SK-N-SH treated with all-trans-retinoic acid at 6 μM for 48 hours (cell line): ENCODE data around the gene NHS.

Experiments
- ATAC-seq: fragments of 200-7000 bp; cut with Tn5 transposase; 3 replicates; pipeline ENCODE4 v1.9.1; 2020; ENCODE audit warnings: mild to moderate bottlenecking, moderate library complexity
- ARNTL ChIP-seq: fragments of 450-650 bp; formaldehyde crosslinking; IDR thresholded peaks from 2 replicates; pipeline ENCODE4 v1.5.0; 2020; ENCODE audit warnings: low read depth, mild to moderate bottlenecking, moderate library complexity, borderline replicate concordance
- BACH2 ChIP-seq: fragments of 250-450 bp; sonication (Bioruptor Pico); IDR thresholded peaks from 2 replicates; pipeline ENCODE4 v1.9.0; 2021; ENCODE audit warnings: mild to moderate bottlenecking, borderline replicate concordance
- CSDC2 ChIP-seq: fragments of 250-450 bp; sonication (Bioruptor Pico); IDR thresholded peaks from 2 replicates; pipeline ENCODE4 v1.5.0; 2020; ENCODE audit warnings: mild to moderate bottlenecking, moderate library complexity
- ESRRG ChIP-seq: fragments of 250-450 bp; sonication (Bioruptor Pico); IDR thresholded peaks from 2 replicates; pipeline ENCODE4 v1.6.1; 2021; ENCODE audit warnings: mild to moderate bottlenecking
- GLIS3 ChIP-seq: fragments of 250-450 bp; sonication (Bioruptor Pico); IDR thresholded peaks from 2 replicates; pipeline ENCODE4 v1.5.0; 2020; ENCODE audit warnings: mild to moderate bottlenecking, moderate library complexity
- ISL1 ChIP-seq: fragments of 250-450 bp; sonication (Bioruptor Pico); IDR thresholded peaks from 2 replicates; pipeline ENCODE4 v2.1.2; 2022; ENCODE audit warnings: mild to moderate bottlenecking, moderate library complexity
- OSR1 ChIP-seq: fragments of 250-450 bp; sonication (Bioruptor Pico); IDR thresholded peaks from 2 replicates; pipeline ENCODE4 v1.8.0; 2022; ENCODE audit warnings: moderate library complexity, mild to moderate bottlenecking, inconsistent platforms
- PPARA ChIP-seq: fragments of 250-450 bp; sonication (Bioruptor Pico); IDR thresholded peaks from 2 replicates; pipeline ENCODE4 v1.5.0; 2020; ENCODE audit warnings: mild to moderate bottlenecking, borderline replicate concordance
- RARB ChIP-seq: fragments of 250-450 bp; sonication (Bioruptor Pico); IDR thresholded peaks from 2 replicates; pipeline ENCODE4 v1.8.0; 2021; ENCODE audit warnings: mild to moderate bottlenecking, moderate library complexity
- SNAI2 ChIP-seq: fragments of 250-450 bp; sonication (Bioruptor Pico); IDR thresholded peaks from 2 replicates; pipeline ENCODE4 v1.5.0; 2020; ENCODE audit warnings: mild to moderate bottlenecking, moderate library complexity
- TOX ChIP-seq: fragments of 250-450 bp; sonication (Bioruptor Pico); IDR thresholded peaks from 2 replicates; pipeline ENCODE4 v1.8.0; 2021; ENCODE audit warnings: mild to moderate bottlenecking, moderate library complexity, borderline replicate concordance
- ZC3H10 ChIP-seq: fragments of 250-450 bp; sonication (Bioruptor Pico); IDR thresholded peaks from 2 replicates; pipeline ENCODE4 v1.5.1; 2021; ENCODE audit warnings: mild to moderate bottlenecking, moderate library complexity
- ZFP3 ChIP-seq: fragments of 250-450 bp; sonication (Bioruptor Pico); IDR thresholded peaks from 2 replicates; pipeline ENCODE4 v1.5.0; 2020; ENCODE audit warnings: mild to moderate bottlenecking, moderate library complexity
- ZFP30 ChIP-seq: fragments of 450-650 bp; formaldehyde crosslinking; IDR thresholded peaks from 2 replicates; pipeline ENCODE4 v1.5.0; 2022; ENCODE audit warnings: mild to moderate bottlenecking, moderate library complexity
- ZNF565 ChIP-seq: fragments of 450-650 bp; formaldehyde crosslinking; conservative IDR thresholded peaks from 2 replicates; pipeline ENCODE4 v1.5.0; 2020; ENCODE audit warnings: low read depth, mild to moderate bottlenecking, moderate library complexity
- ZNF70 ChIP-seq: fragments of 450-650 bp; formaldehyde crosslinking; IDR thresholded peaks from 2 replicates; pipeline ENCODE4 v1.5.0; 2020; ENCODE audit warnings: mild to moderate bottlenecking, moderate library complexity
- ZNF8 ChIP-seq: fragments of 450-650 bp; formaldehyde crosslinking; IDR thresholded peaks from 2 replicates; pipeline ENCODE4 v1.5.0; 2020; ENCODE audit warnings: mild to moderate bottlenecking, moderate library complexity
- TF ChIP-seq, protein P1 (sequence below): fragments of 250-450 bp; sonication (Bioruptor Pico); IDR thresholded peaks from 2 replicates; pipeline ENCODE4 v1.8.0; 2020; ENCODE audit warnings: mild to moderate bottlenecking, moderate library complexity, borderline replicate concordance
- TF ChIP-seq, protein P2 (sequence below): fragments of 250-450 bp; sonication (Bioruptor Pico); IDR thresholded peaks from 2 replicates; pipeline ENCODE4 v1.5.1; 2021; ENCODE audit warnings: mild to moderate bottlenecking, moderate library complexity
- TF ChIP-seq, protein P3 (sequence below): fragments of 250-450 bp; sonication (Bioruptor Pico); IDR thresholded peaks from 2 replicates; pipeline ENCODE4 v1.8.0; 2021; ENCODE audit warnings: low read depth, mild to moderate bottlenecking, moderate library complexity, borderline replicate concordance
- TF ChIP-seq, protein P4 (sequence below): fragments of 250-450 bp; sonication (Bioruptor Pico); IDR thresholded peaks from 2 replicates; pipeline ENCODE4 v1.5.1; 2020; ENCODE audit warnings: low read depth, mild to moderate bottlenecking, moderate library complexity

NHS gene

DNA sequence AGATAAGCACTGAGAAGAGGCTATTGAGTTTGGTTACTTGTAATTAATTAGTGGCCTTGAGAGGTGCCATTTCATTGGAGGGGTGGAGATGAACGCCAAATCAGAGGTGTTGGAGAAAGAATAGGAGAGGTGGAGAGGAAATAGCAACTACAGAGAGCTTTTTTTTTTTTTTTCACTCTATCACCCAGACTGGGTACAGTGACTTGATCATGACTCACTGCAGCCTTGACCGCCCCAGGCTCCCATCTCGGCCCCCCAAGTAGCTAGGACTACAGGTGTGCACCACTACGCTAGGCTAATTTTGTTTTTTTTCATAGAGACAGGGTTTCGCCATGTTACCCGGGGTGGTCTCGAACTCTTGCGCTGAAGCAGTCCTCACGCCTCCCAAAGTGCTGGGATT is 5.2 kb downstream of the NHS start (continued):
- TF ChIP-seq PPARA: no peak
- TF ChIP-seq, protein P1, sequence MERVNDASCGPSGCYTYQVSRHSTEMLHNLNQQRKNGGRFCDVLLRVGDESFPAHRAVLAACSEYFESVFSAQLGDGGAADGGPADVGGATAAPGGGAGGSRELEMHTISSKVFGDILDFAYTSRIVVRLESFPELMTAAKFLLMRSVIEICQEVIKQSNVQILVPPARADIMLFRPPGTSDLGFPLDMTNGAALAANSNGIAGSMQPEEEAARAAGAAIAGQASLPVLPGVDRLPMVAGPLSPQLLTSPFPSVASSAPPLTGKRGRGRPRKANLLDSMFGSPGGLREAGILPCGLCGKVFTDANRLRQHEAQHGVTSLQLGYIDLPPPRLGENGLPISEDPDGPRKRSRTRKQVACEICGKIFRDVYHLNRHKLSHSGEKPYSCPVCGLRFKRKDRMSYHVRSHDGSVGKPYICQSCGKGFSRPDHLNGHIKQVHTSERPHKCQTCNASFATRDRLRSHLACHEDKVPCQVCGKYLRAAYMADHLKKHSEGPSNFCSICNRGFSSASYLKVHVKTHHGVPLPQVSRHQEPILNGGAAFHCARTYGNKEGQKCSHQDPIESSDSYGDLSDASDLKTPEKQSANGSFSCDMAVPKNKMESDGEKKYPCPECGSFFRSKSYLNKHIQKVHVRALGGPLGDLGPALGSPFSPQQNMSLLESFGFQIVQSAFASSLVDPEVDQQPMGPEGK: no peak
- no peak for TF ChIP-seq ZNF8 (CRISPR knock-in tag)
- TF ChIP-seq, all 23 proteins: peak for 0

DNA sequence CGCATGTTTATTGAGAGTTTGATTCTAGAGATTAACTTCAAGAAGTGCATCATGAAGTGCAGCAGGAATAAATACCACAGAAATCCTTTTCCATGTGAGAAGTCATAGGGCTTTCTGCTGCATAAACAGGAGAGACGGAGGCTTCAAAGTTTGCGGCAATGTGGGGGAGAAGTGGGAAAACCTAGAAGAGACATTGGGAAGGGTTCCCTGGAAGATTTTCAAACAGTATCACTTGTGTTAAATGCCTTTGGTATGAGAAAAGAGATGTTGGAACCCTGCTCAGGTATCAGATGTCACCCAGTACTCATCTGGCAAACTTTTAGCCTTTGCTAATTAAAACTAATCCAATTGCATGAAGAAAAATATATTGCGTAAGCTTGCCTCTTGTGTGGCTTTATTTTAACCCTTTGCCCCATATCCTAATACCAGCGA is 15.4 kb downstream of the NHS start:
- peak; percentile 21; the same call in 1 of the 3 replicates for ATAC-seq
- TF ChIP-seq, protein P1: no peak
- TF ChIP-seq SNAI2 (CRISPR knock-in tag) (no peak), CSDC2 (CRISPR knock-in tag) (no peak), PPARA (no peak), RARB (CRISPR knock-in tag) (no peak), OSR1 (no peak), ARNTL (CRISPR knock-in tag) (no peak), ZFP3 (CRISPR knock-in tag) (no peak), ZNF8 (CRISPR knock-in tag) (no peak), TOX (CRISPR knock-in tag) (no peak), ZFP30 (CRISPR knock-in tag) (no peak), GLIS3 (CRISPR knock-in tag) (no peak), ZNF70 (no peak), ESRRG (CRISPR knock-in tag) (no peak), ZC3H10 (CRISPR knock-in tag) (no peak), ZNF565 (CRISPR knock-in tag) (no peak)
- TF ChIP-seq, protein P2, sequence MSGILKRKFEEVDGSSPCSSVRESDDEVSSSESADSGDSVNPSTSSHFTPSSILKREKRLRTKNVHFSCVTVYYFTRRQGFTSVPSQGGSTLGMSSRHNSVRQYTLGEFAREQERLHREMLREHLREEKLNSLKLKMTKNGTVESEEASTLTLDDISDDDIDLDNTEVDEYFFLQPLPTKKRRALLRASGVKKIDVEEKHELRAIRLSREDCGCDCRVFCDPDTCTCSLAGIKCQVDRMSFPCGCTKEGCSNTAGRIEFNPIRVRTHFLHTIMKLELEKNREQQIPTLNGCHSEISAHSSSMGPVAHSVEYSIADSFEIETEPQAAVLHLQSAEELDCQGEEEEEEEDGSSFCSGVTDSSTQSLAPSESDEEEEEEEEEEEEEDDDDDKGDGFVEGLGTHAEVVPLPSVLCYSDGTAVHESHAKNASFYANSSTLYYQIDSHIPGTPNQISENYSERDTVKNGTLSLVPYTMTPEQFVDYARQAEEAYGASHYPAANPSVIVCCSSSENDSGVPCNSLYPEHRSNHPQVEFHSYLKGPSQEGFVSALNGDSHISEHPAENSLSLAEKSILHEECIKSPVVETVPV (CRISPR knock-in tag): no peak
- TF ChIP-seq, protein P3, sequence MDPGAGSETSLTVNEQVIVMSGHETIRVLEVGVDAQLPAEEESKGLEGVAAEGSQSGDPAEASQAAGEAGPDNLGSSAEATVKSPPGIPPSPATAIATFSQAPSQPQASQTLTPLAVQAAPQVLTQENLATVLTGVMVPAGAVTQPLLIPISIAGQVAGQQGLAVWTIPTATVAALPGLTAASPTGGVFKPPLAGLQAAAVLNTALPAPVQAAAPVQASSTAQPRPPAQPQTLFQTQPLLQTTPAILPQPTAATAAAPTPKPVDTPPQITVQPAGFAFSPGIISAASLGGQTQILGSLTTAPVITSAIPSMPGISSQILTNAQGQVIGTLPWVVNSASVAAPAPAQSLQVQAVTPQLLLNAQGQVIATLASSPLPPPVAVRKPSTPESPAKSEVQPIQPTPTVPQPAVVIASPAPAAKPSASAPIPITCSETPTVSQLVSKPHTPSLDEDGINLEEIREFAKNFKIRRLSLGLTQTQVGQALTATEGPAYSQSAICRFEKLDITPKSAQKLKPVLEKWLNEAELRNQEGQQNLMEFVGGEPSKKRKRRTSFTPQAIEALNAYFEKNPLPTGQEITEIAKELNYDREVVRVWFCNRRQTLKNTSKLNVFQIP (CRISPR knock-in tag): no peak
- TF ChIP-seq, protein P4, sequence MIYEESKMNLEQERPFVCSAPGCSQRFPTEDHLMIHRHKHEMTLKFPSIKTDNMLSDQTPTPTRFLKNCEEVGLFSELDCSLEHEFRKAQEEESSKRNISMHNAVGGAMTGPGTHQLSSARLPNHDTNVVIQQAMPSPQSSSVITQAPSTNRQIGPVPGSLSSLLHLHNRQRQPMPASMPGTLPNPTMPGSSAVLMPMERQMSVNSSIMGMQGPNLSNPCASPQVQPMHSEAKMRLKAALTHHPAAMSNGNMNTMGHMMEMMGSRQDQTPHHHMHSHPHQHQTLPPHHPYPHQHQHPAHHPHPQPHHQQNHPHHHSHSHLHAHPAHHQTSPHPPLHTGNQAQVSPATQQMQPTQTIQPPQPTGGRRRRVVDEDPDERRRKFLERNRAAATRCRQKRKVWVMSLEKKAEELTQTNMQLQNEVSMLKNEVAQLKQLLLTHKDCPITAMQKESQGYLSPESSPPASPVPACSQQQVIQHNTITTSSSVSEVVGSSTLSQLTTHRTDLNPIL (CRISPR knock-in tag): no peak
- TF ChIP-seq, all 23 proteins: peak for 0

DNA sequence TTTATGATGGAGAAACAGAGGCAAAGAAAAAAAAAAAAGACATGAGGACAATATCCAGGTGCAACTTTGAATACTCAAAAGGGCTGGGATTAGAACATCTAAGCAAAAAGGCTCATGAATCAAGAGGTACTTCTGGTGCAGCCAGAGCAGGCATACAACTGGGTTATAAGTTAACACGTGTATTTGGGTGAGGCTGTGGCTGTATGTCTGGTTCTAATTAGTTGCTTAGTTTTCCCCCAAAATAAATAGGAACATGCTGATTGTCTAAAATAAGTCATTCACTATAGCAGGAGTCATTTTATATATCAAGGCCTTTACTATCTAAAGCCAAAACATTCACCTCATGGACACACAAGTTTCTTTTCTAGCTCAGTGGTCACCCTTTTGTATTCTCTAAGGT is 20.2 kb downstream of the NHS start:
- no peak for TF ChIP-seq ISL1
- TF ChIP-seq ZC3H10 (CRISPR knock-in tag): no peak
- no peak for TF ChIP-seq BACH2 (CRISPR knock-in tag)
- TF ChIP-seq ZNF8 (CRISPR knock-in tag): no peak
- no peak for TF ChIP-seq ESRRG (CRISPR knock-in tag)
- no peak for TF ChIP-seq SNAI2 (CRISPR knock-in tag)
- TF ChIP-seq, protein P4 (CRISPR knock-in tag): no peak
- no peak for ATAC-seq
